ENCODE measurements around the gene LYRM9.
"Not testable (repeated sequence)": the region's sequence is repeated elsewhere in the genome, so short reads cannot be mapped to it uniquely, and the experiment has no call there.

LYRM9 gene

DNA sequence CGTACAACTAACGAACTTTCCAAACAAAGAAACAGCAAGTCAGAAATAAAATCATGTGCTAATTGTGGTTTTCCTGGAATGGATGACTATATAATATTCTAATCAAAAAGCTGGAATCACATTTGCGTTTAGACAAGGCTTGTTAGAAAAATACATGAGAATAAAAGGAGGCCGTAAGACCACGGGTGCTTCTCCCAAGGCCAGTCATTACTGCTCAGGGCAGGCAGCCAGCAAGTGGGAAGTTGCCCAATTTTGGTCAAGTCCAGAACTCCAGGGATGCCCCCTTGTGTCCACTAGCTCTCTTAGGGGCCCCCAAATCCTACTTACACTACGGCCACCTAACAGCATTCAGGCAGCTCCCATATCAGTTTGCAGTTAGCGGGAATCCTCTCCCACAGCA, 25.9 kb upstream of the LYRM9 start:
- TF ChIP-seq, protein P1, sequence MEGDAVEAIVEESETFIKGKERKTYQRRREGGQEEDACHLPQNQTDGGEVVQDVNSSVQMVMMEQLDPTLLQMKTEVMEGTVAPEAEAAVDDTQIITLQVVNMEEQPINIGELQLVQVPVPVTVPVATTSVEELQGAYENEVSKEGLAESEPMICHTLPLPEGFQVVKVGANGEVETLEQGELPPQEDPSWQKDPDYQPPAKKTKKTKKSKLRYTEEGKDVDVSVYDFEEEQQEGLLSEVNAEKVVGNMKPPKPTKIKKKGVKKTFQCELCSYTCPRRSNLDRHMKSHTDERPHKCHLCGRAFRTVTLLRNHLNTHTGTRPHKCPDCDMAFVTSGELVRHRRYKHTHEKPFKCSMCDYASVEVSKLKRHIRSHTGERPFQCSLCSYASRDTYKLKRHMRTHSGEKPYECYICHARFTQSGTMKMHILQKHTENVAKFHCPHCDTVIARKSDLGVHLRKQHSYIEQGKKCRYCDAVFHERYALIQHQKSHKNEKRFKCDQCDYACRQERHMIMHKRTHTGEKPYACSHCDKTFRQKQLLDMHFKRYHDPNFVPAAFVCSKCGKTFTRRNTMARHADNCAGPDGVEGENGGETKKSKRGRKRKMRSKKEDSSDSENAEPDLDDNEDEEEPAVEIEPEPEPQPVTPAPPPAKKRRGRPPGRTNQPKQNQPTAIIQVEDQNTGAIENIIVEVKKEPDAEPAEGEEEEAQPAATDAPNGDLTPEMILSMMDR (IDR thresholded peaks at IDR 0.05; ENCODE audit: low read depth, low read length), result no peak
- DNase-seq (ENCODE audit: low read depth, low spot score), result no peak
- in situ Hi-C loops (cut with HindIII; ENCODE audit: low sequenced_read_pairs), result no loop called here
- no peak overlapping the region for H3K4me3 ChIP-seq (ENCODE audit: low read depth, low read length)

DNA sequence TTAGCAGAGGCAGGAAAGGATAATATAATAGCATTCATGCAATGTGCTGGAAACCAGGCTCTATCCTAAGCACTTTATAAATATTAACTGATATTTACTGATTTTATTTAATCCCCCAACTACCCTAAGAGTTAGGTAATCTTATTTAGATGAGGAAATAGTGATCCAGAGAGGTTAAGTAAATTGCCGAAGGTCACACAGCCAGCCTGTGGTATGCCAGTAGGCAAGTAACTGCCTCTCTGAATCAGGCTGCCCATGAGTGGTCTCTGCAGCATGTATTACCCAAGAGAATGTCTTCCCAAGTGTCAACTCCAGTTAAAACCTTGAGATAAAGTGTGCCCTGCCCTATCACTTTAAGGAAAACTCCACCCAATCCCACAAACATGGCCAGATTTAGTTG, 25.3 kb upstream of the LYRM9 start:
- TF ChIP-seq, protein P1 (IDR thresholded peaks at IDR 0.05; ENCODE audit: low read depth, low read length), result no peak
- H3K4me3 ChIP-seq (ENCODE audit: low read depth, low read length), result no peak overlapping the region
- DNase-seq (ENCODE audit: low read depth, low spot score), result no peak
- in situ Hi-C loops (cut with HindIII; ENCODE audit: low sequenced_read_pairs), result no loop called here

DNA sequence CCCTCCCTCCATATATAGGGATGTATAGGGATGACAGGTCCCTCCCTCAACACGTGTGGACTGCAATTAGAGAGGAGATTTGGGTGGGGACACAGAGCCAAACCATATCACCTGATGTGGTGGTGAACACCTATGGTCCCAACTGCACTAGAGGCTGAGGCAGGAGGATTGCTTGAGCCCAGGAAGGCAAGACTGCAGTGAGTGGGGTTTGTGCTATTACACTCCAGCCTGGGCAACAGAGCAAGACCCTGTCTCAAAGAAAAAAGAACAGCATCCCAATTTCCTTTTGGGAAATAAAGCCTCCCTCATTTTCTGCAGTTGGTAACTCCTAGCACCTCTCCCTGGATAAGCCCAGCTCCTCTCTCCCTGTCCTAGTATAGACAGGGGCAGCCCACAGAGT, 23.8 kb upstream of the LYRM9 start:
- in situ Hi-C loops (cut with HindIII; ENCODE audit: low sequenced_read_pairs), result no loop called here
- no peak overlapping the region for H3K4me3 ChIP-seq (ENCODE audit: low read depth, low read length)
- no peak for DNase-seq (ENCODE audit: low read depth, low spot score)
- TF ChIP-seq, protein P1 (IDR thresholded peaks at IDR 0.05; ENCODE audit: low read depth, low read length), result no peak

DNA sequence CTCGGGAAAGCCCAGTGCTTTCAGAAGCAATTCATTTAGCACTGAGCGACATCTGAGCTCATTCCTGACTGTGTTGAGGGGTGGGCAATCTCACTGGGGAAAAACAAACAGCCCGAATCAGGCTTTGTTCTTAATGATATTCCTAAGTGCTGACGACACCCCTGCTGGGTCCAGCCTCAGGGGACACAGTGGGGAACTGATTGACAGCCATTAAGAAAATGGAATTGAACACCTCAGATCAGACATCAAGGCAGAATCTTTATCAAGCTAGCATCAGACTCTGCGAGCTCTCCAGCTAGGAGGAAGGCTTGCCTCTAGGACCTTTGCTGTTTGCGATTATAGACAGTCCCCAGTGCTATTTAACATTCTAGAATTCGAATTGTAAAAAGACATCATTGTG, 22.5 kb upstream of the LYRM9 start:
- DNase-seq (ENCODE audit: low read depth, low spot score), result no peak
- TF ChIP-seq, protein P1 (IDR thresholded peaks at IDR 0.05; ENCODE audit: low read depth, low read length), result no peak
- in situ Hi-C loops (cut with HindIII; ENCODE audit: low sequenced_read_pairs), result no loop called here
- no peak overlapping the region for H3K4me3 ChIP-seq (ENCODE audit: low read depth, low read length)

DNA sequence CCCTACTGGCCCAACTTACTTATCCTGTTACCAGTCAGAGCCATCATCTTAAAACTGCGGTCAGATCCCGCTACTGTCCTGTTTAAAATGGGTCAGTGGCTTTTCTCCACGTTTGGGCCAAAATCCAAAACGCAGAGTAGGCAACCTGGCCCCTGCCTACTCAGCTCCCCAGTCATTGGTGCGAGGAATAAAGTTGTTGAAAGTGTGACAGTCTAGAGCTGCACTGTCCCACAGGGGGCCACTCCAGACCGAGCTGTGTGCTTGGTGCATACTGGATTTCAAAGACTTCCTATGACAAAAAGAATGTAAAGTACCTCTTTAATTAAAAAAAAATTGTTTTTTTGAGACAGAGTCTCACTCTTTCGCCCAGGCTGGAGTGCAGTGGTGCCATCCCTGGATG, 21.2 kb upstream of the LYRM9 start:
- in situ Hi-C loops (cut with HindIII; ENCODE audit: low sequenced_read_pairs), result no loop called here
- TF ChIP-seq, protein P1 (IDR thresholded peaks at IDR 0.05; ENCODE audit: low read depth, low read length), result no peak
- H3K4me3 ChIP-seq (ENCODE audit: low read depth, low read length), result no peak overlapping the region
- no peak for DNase-seq (ENCODE audit: low read depth, low spot score)

DNA sequence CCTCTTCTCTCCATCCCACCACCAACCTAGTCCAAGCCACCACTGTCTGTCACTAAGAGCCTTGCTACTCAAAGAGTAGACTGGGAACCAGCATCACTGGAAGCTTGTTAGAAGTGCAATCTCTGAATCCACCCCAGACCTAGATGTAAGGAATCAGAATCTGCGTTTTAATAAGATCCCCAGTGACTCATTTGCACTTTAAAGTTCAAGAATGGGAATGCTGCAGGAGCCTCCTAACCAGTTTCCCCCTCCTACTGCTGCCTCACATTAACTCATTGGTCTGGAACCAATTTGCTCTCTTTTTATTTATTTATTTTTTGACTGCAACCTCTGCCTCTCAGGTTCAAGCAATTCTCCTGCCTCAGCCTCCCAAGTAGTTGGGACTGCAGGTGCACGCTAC, 19.8 kb upstream of the LYRM9 start:
- DNase-seq (ENCODE audit: low read depth, low spot score), result no peak
- in situ Hi-C loops (cut with HindIII; ENCODE audit: low sequenced_read_pairs), result no loop called here
- H3K4me3 ChIP-seq (ENCODE audit: low read depth, low read length), result no peak overlapping the region
- TF ChIP-seq, protein P1 (IDR thresholded peaks at IDR 0.05; ENCODE audit: low read depth, low read length), result no peak

DNA sequence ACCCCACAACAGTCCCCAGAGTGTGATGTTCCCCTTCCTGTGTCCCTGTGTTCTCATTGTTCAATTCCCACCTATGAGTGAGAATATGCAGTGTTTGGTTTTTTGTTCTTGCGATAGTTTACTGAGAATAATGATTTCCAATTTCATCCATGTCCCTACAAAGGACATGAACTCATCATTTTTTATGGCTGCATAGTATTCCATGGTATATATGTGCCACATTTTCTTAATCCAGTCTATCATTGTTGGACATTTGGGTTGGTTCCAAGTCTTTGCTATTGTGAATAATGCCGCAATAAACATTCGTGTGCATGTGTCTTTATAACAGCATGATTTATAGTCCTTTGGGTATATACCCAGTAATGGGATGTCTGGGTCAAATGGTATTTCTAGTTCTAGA, 19.1 kb upstream of the LYRM9 start:
- in situ Hi-C loops (cut with HindIII; ENCODE audit: low sequenced_read_pairs); DNase-seq (ENCODE audit: low read depth, low spot score); H3K4me3 ChIP-seq (ENCODE audit: low read depth, low read length): not testable (repeated sequence)

Measured in astrocyte of the spinal cord (primary cell).